Mesothelial cell of epicardium (in vitro differentiated cells): Measurements from ENCODE around the gene ZFP28. TPM values are rescaled to one million over a fixed set of nuclear protein-coding genes. Genes with fewer than 3 reads are reported as not detected.

Source experiments
- DNase-seq, 2 experiments: peaks; one replicate each; pipeline ENCODE4 v3.0.0; 2021; ENCODE audit warnings: low spot score in 2 of 2; ENCODE audit not compliant: unreplicated experiment in 2 of 2
- H3K27ac Mint-ChIP-seq: 2 replicates; pipeline ENCODE4 v1.8.0; 2021; ENCODE audit warnings: mixed read lengths
- H3K27me3 Mint-ChIP-seq: 2 replicates; pipeline ENCODE4 v1.8.0; 2021; ENCODE audit warnings: low read depth, mixed read lengths
- H3K36me3 Mint-ChIP-seq: 2 replicates; pipeline ENCODE4 v1.8.0; 2021; ENCODE audit warnings: mixed read lengths
- H3K4me1 Mint-ChIP-seq: 2 replicates; pipeline ENCODE4 v1.8.0; 2021; ENCODE audit warnings: mixed read lengths
- H3K4me3 Mint-ChIP-seq: 2 replicates; pipeline ENCODE4 v1.8.0; 2021; ENCODE audit warnings: mild to moderate bottlenecking, moderate library complexity, mixed read lengths
- H3K9me3 Mint-ChIP-seq: 2 replicates; pipeline ENCODE4 v1.8.0; 2021; ENCODE audit warnings: mixed read lengths
- CTCF ChIP-seq: fragments of 200-600 bp; sonication (generic); IDR thresholded peaks from one replicate; pipeline ENCODE4 v1.5.0; 2021; ENCODE audit warnings: antibody characterized with exemption; ENCODE audit not compliant: unreplicated experiment
- total RNA-seq: library from RNA; stranded (reverse); gene quantifications from 3 replicates; pipeline ENCODE4 v1.2.1, GENCODE V29; 2021

The ZFP28 gene
- total RNA-seq, 1 donor from 2014 or later = 10.7 TPM

GRCh38 chr19:56573914-56574313 lies 35.2 kb downstream of the ZFP28 start:
- Mint-ChIP-seq H3K27ac (no peak overlapping the region), H3K9me3 (peaks cover 81% of the 10 kb centered on the region), H3K36me3 (peaks cover 86% of the 10 kb centered on the region), H3K4me3 (no peak overlapping the region), H3K4me1 (no peaks in the 10 kb centered on the region), H3K27me3 (no peaks in the 10 kb centered on the region)
- DNase-seq = no peak
- no peak for TF ChIP-seq CTCF

- DNase-seq = no peak
- Mint-ChIP-seq H3K4me3 (no peak overlapping the region), H3K27ac (no peak overlapping the region), H3K27me3 (no peaks in the 10 kb centered on the region), H3K36me3 (peaks cover 65% of the 10 kb centered on the region), H3K9me3 (peaks cover 76% of the 10 kb centered on the region), H3K4me1 (no peaks in the 10 kb centered on the region)
- no peak for TF ChIP-seq CTCF
Observed at GRCh38 chr19:56577719-56578602, 39.2 kb downstream of the ZFP28 start.

- no peak for TF ChIP-seq CTCF
- peak overlapping the region; percentile 83 for H3K4me3 Mint-ChIP-seq
- H3K36me3 Mint-ChIP-seq = peaks cover 29% of the 10 kb centered on the region
- H3K27me3 Mint-ChIP-seq = no peaks in the 10 kb centered on the region
- H3K27ac Mint-ChIP-seq = no peak overlapping the region
- peaks cover 49% of the 10 kb centered on the region for H3K9me3 Mint-ChIP-seq
- no peak for DNase-seq
- peaks cover 11% of the 10 kb centered on the region for H3K4me1 Mint-ChIP-seq
Observed at GRCh38 chr19:56594446-56594782, 55.7 kb downstream of the ZFP28 start.

- Mint-ChIP-seq H3K27me3 (no peaks in the 10 kb centered on the region), H3K27ac (peak within 1 kb of the TSS; percentile 73), H3K36me3 (peaks cover 32% of the 10 kb centered on the region), H3K9me3 (peaks cover 49% of the 10 kb centered on the region), H3K4me3 (peak within 1 kb of the TSS; percentile 83), H3K4me1 (peaks cover 11% of the 10 kb centered on the region)
- DNase-seq = peak; percentile 85 to 91
- no peak for TF ChIP-seq CTCF
Observed at GRCh38 chr19:56594783-56595547, 56.2 kb downstream of the ZFP28 start, which contains the start of gene ZNF71. ZNF71 (plus strand) TSS chr19:56595302; CDS start chr19:56601559, 6,257 bp downstream.

- H3K9me3 Mint-ChIP-seq = peaks cover 48% of the 10 kb centered on the region
- peaks cover 11% of the 10 kb centered on the region for H3K4me1 Mint-ChIP-seq
- H3K4me3 Mint-ChIP-seq = peak overlapping the region; percentile 83
- no peak for DNase-seq
- peak overlapping the region; percentile 73 for H3K27ac Mint-ChIP-seq
- no peaks in the 10 kb centered on the region for H3K27me3 Mint-ChIP-seq
- H3K36me3 Mint-ChIP-seq = peaks cover 34% of the 10 kb centered on the region
- no peak for TF ChIP-seq CTCF
Observed at GRCh38 chr19:56595548-56595899, 56.8 kb downstream of the ZFP28 start.
